Breast epithelium (tissue), 4 donors: ENCODE results near the gene ATG2B. TPM values are rescaled to one million over a fixed set of nuclear protein-coding genes. Genes with fewer than 3 reads are reported as not detected.

Experiments
- DNase-seq, 2 donors: peaks; one replicate each; pipeline ENCODE4 v3.0.0-alpha.2; 2019; ENCODE audit warnings: low spot score in 2 of 2
- H3K27ac ChIP-seq, 2 donors: fragments of 200-600 bp; sonication (generic) in 1 of 2; one replicate each; pipeline ENCODE4 v1.5.1; 2016 to 2019; ENCODE audit warnings: mild to moderate bottlenecking in 1 of 2
- H3K27me3 ChIP-seq, 2 donors: fragments of 200-600 bp; sonication (generic) in 1 of 2; one replicate each; pipeline versions ENCODE4 v1.5.1 to v1.6.0; 2017 to 2019; ENCODE audit warnings: control low read depth in 1 of 2, mild to moderate bottlenecking in 1 of 2
- H3K36me3 ChIP-seq: fragments of 200-600 bp; one replicate; pipeline ENCODE4 v1.5.1; 2019
- H3K4me1 ChIP-seq, 2 donors: fragments of 200-600 bp; sonication (generic); one replicate each; pipeline ENCODE4 v1.5.1; 2016 to 2019; ENCODE audit warnings: control low read depth in 1 of 2
- H3K4me3 ChIP-seq, 3 donors: fragments of 200-600 bp; sonication (generic); 1 replicate in 2 of 3; 2 replicates in 1 of 3; pipeline ENCODE4 v1.5.1; 2016 to 2019; ENCODE audit warnings: mild to moderate bottlenecking in 3 of 3, moderate library complexity in 2 of 3
- H3K9me3 ChIP-seq, 2 donors: fragments of 200-600 bp; sonication (generic) in 1 of 2; one replicate each; pipeline ENCODE4 v1.5.1; 2016 to 2019; ENCODE audit warnings: control low read depth in 1 of 2
- POLR2A ChIP-seq: fragments of 450-650 bp; IDR thresholded peaks from one replicate; pipeline ENCODE4 v1.6.1; 2016; ENCODE audit warnings: antibody characterized with exemption, mild to moderate bottlenecking, moderate library complexity
- POLR2AphosphoS5 ChIP-seq, 3 donors: sonication (generic); formaldehyde crosslinking; IDR thresholded peaks; one replicate each; pipeline ENCODE4 v1.6.1; 2017; ENCODE audit warnings: antibody characterized with exemption in 3 of 3
- intact Hi-C: fragments of 100-400 bp; cut with DNase I; formaldehyde crosslinking; loops from one replicate; pipeline ENCODE4 v1.15.1; 2023; ENCODE audit warnings: low total_unique reads
- total RNA-seq, 3 donors: library from RNA; depleted of rRNA; stranded (reverse); fragments of >200 nt; gene quantifications; one replicate each; pipeline ENCODE4 v1.1.0, GENCODE V29; 2016
- TF ChIP-seq, protein P1 (sequence below), 3 donors: fragments of 450-650 bp; IDR thresholded peaks; one replicate each; pipeline ENCODE4 v1.5.1; 2016 to 2017; ENCODE audit warnings: antibody characterized with exemption in 3 of 3, mild to moderate bottlenecking in 3 of 3, moderate library complexity in 3 of 3

Gene ATG2B, protein sequence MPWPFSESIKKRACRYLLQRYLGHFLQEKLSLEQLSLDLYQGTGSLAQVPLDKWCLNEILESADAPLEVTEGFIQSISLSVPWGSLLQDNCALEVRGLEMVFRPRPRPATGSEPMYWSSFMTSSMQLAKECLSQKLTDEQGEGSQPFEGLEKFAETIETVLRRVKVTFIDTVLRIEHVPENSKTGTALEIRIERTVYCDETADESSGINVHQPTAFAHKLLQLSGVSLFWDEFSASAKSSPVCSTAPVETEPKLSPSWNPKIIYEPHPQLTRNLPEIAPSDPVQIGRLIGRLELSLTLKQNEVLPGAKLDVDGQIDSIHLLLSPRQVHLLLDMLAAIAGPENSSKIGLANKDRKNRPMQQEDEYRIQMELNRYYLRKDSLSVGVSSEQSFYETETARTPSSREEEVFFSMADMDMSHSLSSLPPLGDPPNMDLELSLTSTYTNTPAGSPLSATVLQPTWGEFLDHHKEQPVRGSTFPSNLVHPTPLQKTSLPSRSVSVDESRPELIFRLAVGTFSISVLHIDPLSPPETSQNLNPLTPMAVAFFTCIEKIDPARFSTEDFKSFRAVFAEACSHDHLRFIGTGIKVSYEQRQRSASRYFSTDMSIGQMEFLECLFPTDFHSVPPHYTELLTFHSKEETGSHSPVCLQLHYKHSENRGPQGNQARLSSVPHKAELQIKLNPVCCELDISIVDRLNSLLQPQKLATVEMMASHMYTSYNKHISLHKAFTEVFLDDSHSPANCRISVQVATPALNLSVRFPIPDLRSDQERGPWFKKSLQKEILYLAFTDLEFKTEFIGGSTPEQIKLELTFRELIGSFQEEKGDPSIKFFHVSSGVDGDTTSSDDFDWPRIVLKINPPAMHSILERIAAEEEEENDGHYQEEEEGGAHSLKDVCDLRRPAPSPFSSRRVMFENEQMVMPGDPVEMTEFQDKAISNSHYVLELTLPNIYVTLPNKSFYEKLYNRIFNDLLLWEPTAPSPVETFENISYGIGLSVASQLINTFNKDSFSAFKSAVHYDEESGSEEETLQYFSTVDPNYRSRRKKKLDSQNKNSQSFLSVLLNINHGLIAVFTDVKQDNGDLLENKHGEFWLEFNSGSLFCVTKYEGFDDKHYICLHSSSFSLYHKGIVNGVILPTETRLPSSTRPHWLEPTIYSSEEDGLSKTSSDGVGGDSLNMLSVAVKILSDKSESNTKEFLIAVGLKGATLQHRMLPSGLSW (N-terminal part only)
- 10 to 100 TPM; 23.7 to 51.4 (median 42.0) TPM for total RNA-seq

DNA sequence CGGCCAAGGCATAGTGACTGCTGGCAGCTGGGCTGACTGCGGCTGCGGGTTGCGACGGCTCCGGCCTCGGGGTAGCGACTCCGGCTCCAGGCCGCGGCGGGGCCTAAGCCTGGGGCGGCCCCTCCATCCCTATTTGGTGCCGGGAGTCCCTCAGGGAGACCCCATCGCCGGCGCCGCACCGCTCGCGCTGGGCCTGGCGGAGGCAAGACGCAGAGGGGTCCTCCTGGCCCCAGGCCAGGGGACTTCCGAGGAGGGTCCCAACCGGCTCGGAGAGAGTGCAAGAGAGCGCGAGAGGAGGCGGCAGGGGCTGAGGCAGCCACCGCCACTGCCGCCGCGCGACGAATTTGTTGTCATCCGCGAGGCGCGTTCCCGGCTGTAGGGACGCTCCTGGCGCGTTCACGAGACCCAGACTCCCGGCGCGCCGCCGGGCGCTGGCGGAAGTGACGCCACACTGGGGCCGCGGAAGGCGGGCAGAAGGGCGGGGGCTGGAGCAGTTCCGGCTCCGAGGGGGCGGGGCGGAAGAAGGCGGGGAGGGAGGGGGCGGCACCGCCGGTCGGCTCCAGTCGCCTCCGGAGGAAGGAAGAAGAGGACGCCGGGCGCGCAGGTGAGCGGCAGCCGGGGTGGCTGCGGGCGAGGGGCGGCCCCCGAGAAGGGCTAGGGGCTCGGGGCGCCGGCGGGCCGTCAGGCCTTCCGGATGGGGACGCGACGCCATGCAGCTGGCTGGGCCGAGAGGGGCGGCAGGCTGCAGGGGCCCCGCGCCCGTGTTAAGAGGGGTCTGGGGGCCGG, at the start of gene ATG2B, which contains the start of gene GSKIP:
Gene ATG2B, minus strand, starts transcription at position 377 of the 786 bp plus-strand sequence. Its CDS starts 365 bp downstream, at position 12.
Gene GSKIP, plus strand, starts transcription at position 562 of the 786 bp plus-strand sequence. CDS start 18,722 bp downstream, outside the sequence.
- Histone ChIP-seq H3K36me3 (no peaks in the 10 kb centered on the region), H3K4me1 (peaks cover 0 to 20% of the 10 kb centered on the region in 2 donors), H3K27ac (peak within 1 kb of the TSS; percentile 89 to 97), H3K9me3 (no peaks in the 10 kb centered on the region), H3K4me3 (peak within 1 kb of the TSS; percentile 95 to 99 (median 99)), H3K27me3 (no peaks in the 10 kb centered on the region)
- intact Hi-C loops: loop anchor here (5.0 kb wide), 1 partner anchor 304 kb away; no protein-coding TSS in a partner anchor
- DNase-seq: peak; percentile 89 to 93
- TF ChIP-seq POLR2A: peak; percentile 23
- TF ChIP-seq POLR2AphosphoS5 (IDR thresholded peaks at IDR 0.05): peak; percentile 45 to 79 (median 78)
- TF ChIP-seq, protein P1, sequence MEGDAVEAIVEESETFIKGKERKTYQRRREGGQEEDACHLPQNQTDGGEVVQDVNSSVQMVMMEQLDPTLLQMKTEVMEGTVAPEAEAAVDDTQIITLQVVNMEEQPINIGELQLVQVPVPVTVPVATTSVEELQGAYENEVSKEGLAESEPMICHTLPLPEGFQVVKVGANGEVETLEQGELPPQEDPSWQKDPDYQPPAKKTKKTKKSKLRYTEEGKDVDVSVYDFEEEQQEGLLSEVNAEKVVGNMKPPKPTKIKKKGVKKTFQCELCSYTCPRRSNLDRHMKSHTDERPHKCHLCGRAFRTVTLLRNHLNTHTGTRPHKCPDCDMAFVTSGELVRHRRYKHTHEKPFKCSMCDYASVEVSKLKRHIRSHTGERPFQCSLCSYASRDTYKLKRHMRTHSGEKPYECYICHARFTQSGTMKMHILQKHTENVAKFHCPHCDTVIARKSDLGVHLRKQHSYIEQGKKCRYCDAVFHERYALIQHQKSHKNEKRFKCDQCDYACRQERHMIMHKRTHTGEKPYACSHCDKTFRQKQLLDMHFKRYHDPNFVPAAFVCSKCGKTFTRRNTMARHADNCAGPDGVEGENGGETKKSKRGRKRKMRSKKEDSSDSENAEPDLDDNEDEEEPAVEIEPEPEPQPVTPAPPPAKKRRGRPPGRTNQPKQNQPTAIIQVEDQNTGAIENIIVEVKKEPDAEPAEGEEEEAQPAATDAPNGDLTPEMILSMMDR (IDR thresholded peaks at IDR 0.05): no peak

DNA sequence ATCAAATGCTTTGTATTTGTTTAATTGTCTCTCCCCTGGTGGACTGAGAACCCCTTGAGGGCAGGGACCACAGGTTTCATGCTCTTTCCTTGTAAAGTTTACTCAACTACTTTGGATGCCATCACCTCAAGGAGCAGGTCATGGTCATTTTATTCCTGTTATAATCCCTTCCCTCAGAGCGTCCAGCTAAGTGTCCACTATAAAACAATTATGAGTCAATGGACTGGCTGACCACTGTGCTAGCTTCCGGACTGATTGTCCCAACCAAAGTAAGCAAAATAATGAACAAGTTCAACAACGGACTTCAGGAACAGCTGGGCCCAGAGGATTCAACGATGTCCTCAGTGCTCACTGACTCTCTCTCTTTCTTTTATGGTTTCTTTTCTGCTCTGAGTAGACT, 47.0 kb upstream of the ATG2B start:
- Histone ChIP-seq H3K36me3 (no peaks in the 10 kb centered on the region), H3K4me1 (no peaks in the 10 kb centered on the region), H3K4me3 (no peak overlapping the region), H3K27ac (no peak overlapping the region), H3K9me3 (no peaks in the 10 kb centered on the region), H3K27me3 (no peaks in the 10 kb centered on the region)
- intact Hi-C loops: no loop called here
- no peak for DNase-seq
- TF ChIP-seq POLR2A (no peak), POLR2AphosphoS5 (IDR thresholded peaks at IDR 0.05) (no peak)
- TF ChIP-seq, protein P1 (IDR thresholded peaks at IDR 0.05): no peak

DNA sequence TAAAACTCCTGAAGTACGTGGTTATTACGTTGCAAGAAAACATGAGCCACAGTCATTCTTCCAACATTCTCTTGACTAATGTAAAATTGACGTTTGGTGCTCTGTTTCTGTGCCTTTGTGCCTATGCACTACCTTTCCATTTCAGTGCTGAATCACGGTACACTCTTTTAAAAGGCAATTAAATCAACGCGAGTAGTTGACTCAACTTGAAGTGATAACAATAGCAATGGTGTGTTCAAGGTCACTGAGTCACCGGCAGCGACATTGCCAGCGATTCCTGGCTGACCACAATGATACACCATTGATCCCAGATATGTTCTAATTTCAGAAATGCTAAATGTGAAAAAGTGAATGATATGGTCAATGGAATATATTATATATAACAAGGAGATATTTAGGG, 46.6 kb upstream of the ATG2B start:
- H3K27ac ChIP-seq: no peak overlapping the region
- no peaks in the 10 kb centered on the region for H3K9me3 ChIP-seq
- intact Hi-C loops: no loop called here
- no peaks in the 10 kb centered on the region for H3K36me3 ChIP-seq
- no peak for TF ChIP-seq POLR2A
- TF ChIP-seq, protein P1 (IDR thresholded peaks at IDR 0.05): no peak
- TF ChIP-seq POLR2AphosphoS5 (IDR thresholded peaks at IDR 0.05): no peak
- no peaks in the 10 kb centered on the region for H3K27me3 ChIP-seq
- no peak for DNase-seq
- H3K4me1 ChIP-seq: no peaks in the 10 kb centered on the region
- no peak overlapping the region for H3K4me3 ChIP-seq

DNA sequence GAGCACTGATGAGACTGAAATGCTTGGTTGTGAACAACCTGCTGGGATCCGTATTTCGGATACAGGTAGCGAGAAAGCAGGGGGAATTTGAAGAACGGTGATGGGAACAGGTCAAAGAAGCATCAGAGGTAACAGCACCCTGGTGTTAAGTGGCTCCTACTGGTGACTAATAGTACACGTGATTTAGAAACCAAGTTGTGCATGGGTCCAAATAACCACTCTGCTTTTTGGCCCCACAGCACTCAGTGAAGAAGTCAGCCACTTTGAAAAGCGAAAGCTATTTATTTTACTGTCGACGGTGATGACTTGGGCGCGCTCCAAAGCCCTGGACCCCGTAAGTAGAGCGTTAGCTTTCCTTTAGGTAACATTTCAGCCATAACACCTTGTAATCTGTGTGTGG, 45.5 kb upstream of the ATG2B start:
- intact Hi-C loops: no loop called here
- H3K36me3 ChIP-seq: no peaks in the 10 kb centered on the region
- H3K9me3 ChIP-seq: no peaks in the 10 kb centered on the region
- H3K27ac ChIP-seq: no peak overlapping the region
- H3K4me1 ChIP-seq: no peaks in the 10 kb centered on the region
- H3K4me3 ChIP-seq: no peak overlapping the region
- no peak for DNase-seq
- no peaks in the 10 kb centered on the region for H3K27me3 ChIP-seq
- no peak for TF ChIP-seq POLR2AphosphoS5 (IDR thresholded peaks at IDR 0.05)
- TF ChIP-seq, protein P1 (IDR thresholded peaks at IDR 0.05): no peak
- TF ChIP-seq POLR2A: no peak
